GM19328 (cell line): ENCODE results near the gene RAB8A.

Experiments
- ATAC-seq: cut with Tn5 transposase; IDR thresholded peaks from one replicate; pipeline ENCODE4 v1.9.1; 2021; ENCODE audit warnings: mild to moderate bottlenecking, moderate library complexity; ENCODE audit not compliant: unreplicated experiment

The RAB8A gene

GRCh38 chr19:16136185-16136999 lies 24.7 kb downstream of the RAB8A start:
- ATAC-seq = no peak

GRCh38 chr19:16139752-16140151 lies 28.1 kb downstream of the RAB8A start:
- ATAC-seq = no peak

GRCh38 chr19:16141043-16141442 lies 29.4 kb downstream of the RAB8A start:
- ATAC-seq = no peak

GRCh38 chr19:16142032-16142580 lies 30.4 kb downstream of the RAB8A start:
- no peak for ATAC-seq

- no peak for ATAC-seq
Observed at GRCh38 chr19:16143399-16144215, 31.9 kb downstream of the RAB8A start, which contains the start of gene HSH2D. TSS of gene HSH2D (plus strand) at chr19:16143685. CDS start at chr19:16148751, 5,066 bp downstream.

- ATAC-seq = no peak
Observed at GRCh38 chr19:16144216-16144581, 32.5 kb downstream of the RAB8A start.

GRCh38 chr19:16146112-16146511 lies 34.4 kb downstream of the RAB8A start:
- no peak for ATAC-seq

- ATAC-seq = no peak
Observed at GRCh38 chr19:16148443-16149229, 36.9 kb downstream of the RAB8A start.

- ATAC-seq = no peak
Observed at GRCh38 chr19:16153582-16154336, 42.1 kb downstream of the RAB8A start.

GRCh38 chr19:16154557-16154956 lies 42.9 kb downstream of the RAB8A start:
- ATAC-seq = no peak

GRCh38 chr19:16155128-16155527 lies 43.4 kb downstream of the RAB8A start:
- no peak for ATAC-seq

- ATAC-seq = no peak
Observed at GRCh38 chr19:16156904-16157303, 45.2 kb downstream of the RAB8A start.

GRCh38 chr19:16157601-16158000 lies 45.9 kb downstream of the RAB8A start:
- no peak for ATAC-seq

GRCh38 chr19:16159655-16160054 lies 48.0 kb downstream of the RAB8A start:
- ATAC-seq = no peak

- no peak for ATAC-seq
Observed at GRCh38 chr19:16160445-16160942, 48.8 kb downstream of the RAB8A start.

GRCh38 chr19:16160943-16161560 lies 49.4 kb downstream of the RAB8A start:
- no peak for ATAC-seq

- no peak for ATAC-seq
Observed at GRCh38 chr19:16161840-16162239, 50.2 kb downstream of the RAB8A start.

GRCh38 chr19:16164222-16164890 lies 52.7 kb downstream of the RAB8A start:
- ATAC-seq = no peak

- no peak for ATAC-seq
Observed at GRCh38 chr19:16166417-16166816, 54.7 kb downstream of the RAB8A start.
